ENCODE measurements around the gene VPS26C.

GRCh38 chr21:37251294-37251634, 15.9 kb downstream of the VPS26C start:
- TF ChIP-seq RAD21 (conservative IDR thresholded peaks at IDR 0.05 in 1 of 2, IDR thresholded peaks at IDR 0.05 in 1 of 2) (no peak), HMGXB4 (CRISPR knock-in tag; IDR thresholded peaks at IDR 0.05; ENCODE audit: borderline replicate concordance) (no peak)
